GM21576 (cell line): ENCODE measurements around the gene BABAM2.

Experiments used
- ATAC-seq: cut with Tn5 transposase; IDR thresholded peaks from one replicate; pipeline ENCODE4 v1.9.1; 2021; ENCODE audit warnings: mild to moderate bottlenecking, moderate library complexity; ENCODE audit not compliant: unreplicated experiment

BABAM2 gene

DNA sequence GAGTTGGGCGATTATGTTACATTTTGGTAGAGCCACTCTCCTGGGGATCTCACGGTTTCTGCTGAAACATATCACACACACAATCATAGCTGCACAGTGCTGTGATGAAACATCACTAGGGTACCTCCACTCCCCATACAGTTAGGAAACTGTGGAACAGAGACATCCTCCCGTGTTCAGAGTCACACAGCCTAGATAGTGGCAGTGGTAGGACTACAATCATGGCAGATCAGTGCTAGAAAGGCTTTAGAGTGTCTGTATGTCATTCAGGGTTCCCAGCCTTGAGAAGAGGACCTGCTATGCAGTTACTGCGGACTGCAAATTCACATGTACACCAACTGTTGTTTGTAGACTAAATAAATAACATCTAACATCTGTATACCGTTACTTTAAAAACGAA, 291.8 kb downstream of the BABAM2 start:
- ATAC-seq, result no peak

DNA sequence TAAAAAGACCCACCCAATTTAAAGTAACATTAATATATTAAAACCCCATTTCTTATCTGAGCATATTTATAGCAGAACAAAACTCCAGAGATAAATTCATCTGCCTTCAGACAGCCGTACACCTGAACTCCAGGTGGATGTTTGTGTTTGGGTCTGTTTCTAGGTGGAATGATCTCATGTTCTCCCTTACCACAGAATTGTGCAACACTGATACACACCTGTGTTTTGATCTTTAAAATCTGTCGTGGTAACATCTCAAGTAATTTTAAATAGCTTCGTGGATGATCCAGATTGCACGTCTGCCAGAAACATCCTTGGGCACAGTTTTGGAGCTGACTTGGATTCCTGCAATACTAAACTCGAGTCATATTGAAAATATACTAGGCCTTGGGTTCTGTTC, 294.6 kb downstream of the BABAM2 start:
- no peak for ATAC-seq

DNA sequence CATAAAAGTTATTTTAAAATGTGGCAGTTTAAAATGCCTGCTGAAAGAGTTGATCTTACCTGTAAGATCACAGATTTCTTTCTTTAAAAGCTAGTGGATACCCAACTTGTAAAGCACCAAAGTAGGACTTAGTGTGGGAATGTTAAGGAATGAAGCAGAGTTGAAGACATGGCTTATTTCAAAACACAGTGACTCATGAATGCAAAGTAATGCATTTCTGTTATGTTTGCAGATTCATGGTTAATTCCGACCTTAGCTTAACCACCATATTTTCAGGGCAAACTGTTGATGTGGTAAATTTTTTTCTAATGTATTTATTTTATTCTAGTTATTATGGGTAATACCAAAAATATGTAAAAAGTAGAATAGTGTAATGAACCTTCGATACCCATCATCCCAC, 295.4 kb downstream of the BABAM2 start:
- no peak for ATAC-seq

DNA sequence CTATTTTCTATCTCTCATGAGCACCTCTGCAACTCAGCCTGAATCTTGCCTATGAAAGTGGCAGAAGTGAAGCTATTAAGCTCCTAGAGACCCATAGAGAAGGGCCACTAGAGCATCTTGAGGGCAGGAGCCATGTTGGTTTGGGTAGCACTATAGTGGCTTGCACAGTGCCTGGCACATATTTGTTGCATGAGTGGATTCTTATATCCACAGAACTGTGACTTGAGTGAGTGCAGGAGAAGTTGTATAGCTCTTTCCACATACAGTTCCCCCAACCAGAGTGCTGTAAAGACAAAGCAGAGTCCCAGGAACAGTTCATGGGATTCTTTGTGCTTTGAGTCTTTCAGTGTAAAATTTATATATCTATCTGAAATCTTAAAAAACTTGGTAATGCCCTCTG, 296.7 kb downstream of the BABAM2 start:
- no peak for ATAC-seq

DNA sequence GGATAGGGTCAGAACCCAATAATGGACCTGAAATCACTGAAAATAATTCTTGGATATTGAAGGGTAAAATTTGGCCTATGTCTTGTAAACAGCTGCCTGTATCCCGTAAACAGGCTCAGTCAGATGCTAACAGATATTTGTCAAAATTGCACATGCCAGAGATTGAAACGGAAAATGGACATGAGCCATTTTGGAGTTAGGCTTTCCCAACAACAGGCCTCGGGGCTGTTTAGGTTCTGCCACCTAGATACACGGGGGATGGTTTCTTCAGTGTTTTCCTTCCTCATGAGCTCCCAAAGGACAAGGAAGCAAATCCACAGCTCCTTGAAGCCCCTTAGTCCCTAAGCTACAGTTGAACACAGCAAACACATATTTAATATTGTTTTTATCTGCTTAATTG, 297.9 kb downstream of the BABAM2 start:
- no peak for ATAC-seq

DNA sequence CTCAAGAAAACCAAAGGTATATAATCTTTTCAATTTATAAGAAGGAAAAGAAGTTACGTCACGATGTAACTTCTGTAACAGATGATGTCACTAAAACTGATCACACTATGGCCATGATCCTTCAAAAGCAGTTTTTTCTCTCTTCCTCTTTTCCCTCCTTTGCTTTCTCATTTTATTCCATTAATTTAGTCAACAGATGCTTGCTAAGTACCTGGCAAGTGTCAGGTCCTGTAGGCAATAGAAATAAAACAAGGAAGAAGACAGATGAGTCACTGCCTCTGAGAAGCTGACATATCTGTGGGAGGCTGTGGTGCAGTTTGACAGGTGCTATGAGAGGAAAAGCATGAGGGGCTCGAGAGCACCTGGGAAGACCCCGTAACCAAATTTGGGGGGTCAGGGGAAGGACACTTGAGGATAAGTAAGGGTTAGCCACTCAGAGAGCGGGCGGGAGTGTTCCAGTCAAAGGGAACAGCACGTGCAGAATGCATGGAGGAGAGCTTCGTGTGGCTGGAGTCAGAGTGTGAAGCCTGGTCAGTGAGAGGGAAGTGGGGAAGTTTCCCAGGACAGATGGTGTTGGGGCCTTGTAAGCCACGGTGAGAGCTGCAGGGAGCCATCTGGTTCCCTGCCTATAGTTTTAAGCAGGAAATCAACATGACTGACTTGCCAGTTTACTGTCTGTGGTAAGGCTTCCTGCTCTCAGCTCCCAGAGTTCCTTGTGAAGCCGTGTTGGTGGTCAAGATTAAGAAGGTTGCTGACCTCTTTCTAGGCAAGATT, 303.3 kb downstream of the BABAM2 start:
- ATAC-seq, result no peak

DNA sequence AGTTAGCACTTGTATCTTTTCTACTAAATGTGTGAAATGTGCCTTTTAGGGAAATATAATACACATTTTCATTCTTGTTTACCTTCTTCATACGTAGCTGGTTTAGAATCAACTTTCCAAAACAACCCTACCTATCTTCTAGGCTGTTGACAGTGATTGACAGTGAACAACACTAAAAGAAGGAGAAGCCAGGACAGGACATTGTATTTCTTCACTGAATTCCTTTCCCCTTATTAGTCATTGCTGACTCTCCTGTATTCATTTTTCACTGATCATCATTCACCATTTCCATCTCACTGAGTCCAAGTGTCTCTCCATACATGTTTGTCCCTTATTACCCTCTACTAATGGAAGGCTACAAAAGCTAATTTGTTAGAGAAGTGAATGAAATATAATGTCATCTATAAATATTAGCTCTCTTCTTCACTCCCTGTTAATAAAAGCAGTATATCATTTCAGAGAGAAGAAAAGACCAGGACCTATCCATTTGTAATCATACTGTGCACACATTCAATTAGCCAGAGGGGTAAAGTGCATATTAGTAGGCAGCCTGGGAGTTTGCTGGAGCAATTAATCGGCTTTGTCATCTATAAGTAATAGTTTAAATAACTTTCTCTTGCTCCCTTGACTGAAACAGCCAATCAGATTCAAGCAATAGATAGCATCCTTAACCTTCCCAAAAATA, 309.6 kb downstream of the BABAM2 start:
- ATAC-seq, result no peak

DNA sequence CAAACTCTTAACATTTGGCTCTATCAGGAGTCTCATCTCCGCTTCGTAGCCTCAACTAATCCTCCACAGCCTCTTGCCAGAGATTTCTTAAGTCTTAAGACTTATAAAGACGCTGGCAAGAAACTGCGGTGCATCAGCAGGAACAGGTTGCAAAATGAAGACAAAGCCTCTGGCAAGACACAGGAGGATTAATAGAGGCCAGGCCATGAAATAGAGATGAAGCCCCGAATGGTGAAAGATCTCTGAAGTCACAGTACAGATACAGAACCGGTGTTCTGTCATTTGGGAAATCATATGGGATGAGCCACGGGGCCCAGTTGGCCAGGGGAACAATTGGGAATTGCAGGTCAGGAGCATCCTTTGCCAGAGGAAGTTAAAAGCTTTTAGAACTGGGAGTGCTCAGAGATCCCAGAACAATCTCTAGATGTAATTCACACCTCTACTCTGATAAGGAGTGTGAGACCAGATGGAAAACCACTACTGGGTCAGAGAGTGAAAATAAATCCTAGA, 311.2 kb downstream of the BABAM2 start:
- ATAC-seq, result no peak

DNA sequence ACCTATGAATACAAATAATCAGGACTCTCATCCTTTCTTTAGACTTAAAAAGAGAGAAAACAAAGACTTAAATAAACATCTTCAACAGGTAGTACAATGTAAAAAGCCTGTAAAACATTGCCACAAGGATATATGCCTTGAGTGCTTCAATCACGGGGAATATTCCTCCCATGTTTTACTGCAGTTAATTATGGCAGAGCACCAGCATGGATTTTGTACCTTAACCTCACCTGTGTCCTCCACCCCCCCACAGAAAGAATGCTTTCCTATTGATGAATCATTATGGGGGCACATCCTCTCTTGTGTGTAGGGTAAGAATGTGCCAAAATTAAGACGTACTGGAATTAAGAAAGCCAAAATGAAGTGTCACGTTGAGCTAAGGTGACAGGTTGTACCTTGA, 312.2 kb downstream of the BABAM2 start:
- ATAC-seq, result no peak

DNA sequence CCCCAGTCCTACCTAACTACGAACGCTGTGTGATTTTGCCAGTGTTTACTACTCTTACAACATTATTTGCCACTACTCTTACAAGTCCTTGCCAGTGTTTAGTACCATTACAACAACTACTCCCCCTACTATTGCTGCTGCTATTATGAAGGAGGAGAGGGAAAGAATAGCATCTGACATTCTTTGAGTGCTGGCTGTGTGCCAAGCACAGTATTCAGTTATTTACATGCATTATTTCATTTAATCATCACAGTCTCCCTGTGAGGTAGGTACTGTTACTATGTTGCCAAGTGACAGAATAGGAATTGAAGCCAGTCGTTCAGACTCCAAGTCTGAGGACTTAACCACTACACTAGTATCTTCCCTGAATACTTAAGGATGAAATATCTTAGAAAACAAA, 316.2 kb downstream of the BABAM2 start:
- ATAC-seq, result no peak

DNA sequence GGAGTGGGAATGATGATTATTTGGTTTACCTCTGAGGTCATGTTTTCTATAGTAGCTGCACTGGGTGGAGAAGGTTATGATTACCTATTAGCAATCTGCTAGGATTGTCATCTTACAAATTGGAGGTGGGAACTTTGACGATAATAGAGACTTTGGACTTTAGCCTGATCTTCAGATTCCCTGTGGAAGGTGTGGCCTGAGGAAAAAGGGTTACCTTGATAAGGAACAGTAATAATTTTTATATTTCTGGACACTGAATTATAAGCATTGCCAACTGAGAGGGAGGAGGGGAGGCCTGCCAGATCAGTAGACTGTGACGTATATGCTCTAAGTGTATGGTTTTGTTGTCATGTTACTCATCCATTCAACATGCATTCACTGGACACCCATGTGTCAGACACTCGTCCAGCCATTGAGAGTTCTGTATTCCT, 318.7 kb downstream of the BABAM2 start:
- no peak for ATAC-seq

DNA sequence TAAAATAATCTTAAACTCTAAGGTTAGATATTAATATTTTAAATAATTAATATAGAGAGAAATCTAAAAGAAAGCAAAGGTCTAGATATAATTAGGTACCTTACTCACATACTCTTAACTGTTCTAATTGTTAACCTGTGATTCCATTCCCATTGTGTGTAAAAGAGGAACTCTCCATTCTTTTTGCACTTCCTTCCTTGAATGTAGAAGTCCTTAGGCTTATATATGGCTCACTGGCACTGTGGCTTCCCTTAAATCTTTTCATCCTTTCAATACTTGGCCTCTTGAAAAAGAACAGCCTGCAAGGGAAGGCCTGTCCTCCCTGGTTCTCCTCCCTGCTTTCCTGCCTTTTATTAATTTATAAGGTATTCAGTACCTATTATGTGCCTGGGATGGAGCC, 319.3 kb downstream of the BABAM2 start:
- no peak for ATAC-seq

DNA sequence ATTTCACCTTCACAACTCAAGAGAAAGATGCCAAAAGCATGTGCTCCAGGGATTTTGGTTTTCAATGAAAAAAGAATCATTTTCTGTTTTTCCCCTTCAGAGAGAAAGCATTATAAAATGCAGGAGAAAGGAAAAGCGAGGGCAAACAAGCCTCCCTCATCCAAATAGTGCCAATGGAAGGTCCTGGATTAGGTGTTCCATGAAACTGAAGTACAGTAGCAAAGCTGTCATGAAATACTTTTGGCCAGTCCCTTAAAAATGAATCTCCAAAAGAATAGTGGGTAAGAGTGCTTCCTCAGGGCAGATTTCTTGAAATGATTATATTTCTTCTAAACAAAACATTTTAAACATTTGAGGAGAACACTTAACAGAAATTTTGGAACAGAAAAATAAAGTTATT, 320.0 kb downstream of the BABAM2 start:
- no peak for ATAC-seq

DNA sequence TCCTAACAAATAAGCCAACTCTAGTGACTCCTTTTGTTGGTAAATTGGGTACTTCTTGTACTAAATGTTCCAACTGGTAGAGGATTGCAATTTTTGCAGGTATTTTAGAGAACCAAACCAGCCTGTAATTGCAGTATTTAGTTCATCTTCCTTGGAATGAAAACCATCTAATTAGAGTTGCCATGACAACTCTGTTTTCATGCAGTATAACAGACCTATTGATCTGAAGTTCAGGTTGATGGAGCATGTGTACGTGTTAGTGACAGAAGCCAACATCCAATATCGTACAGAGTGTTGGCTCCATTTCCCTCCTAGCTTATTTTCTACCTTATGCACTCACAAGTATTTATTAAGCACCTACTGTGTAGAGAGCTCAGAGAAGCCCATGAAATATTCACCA, 325.8 kb downstream of the BABAM2 start:
- no peak for ATAC-seq

DNA sequence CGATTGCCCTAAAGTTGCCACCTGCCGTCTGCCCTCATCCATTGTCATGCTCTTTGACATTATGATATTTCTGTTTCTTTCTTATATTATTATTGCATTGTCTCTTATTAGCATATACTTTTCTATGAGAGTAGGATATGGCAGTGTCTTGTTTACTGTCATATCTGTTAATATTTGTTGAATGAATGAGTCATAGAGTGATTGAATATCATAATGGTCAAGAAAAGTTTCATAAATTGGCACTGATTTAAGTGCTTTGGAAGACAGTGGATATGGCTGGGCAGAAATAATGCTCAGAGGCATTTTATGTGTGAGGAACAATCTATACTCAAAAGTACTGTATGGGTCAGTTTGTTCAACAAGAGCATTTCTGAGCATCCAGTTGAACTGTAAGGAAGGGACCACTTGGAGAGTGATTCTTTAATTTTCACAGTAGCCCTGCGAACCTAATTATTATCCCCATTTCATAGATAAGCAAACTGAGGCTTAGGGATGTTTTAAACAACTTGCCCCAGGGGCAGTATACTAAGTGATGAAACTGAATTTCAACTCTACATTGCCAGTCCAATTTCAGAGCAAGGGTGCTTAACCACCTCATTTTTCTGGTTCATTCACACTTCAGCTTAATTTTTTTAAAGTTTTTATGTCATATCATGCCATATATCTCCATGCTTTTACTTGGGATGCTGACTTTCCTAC, 326.7 kb downstream of the BABAM2 start:
- no peak for ATAC-seq

DNA sequence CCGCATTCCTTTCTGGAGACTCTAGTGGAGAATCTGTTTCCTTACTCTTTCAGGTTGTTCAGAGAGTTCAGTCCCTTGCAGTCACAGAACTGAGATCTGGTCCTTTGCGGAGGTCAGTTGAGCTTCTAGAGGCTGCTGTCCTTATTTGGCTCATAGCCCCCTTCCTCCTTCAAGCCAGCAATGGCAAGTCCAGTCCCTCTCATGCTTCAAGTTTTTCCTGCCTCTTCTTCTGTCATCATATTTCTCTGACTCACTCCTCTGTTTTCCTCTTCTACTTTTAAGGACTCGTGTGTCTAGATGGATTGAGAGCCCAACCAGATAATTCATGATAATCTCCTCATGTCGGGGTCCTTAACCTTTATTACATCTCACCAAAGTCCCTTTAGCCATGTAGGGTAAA, 328.6 kb downstream of the BABAM2 start:
- no peak for ATAC-seq

DNA sequence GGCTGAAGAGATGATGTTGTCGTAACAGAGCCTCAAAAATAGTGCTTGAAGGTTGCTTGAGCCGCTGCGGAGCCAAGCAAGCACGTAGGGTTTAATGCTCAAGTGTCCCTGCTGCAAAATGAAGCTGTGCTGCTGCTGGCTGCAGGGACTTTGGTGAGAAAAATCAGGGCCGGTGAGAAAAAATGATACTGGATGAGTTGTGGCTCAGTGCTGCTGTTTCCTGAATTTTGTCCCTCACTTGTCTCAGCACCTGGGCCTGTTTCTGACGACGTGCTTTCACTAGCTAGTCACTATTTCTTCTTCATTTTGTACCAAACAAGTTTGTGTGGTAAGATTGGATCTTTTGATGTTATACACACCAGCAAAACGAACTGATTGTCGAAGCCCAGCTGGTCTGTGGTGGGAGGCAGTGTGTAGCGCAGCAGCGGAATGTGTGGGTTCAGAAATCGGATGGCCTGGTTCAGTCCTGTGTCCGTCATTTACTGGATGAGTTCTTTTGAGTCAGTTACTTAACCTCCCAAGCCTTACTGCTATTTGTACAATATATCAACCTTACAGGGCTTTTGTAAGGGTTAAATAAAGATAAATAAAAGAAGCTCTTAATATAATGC, 329.3 kb downstream of the BABAM2 start:
- ATAC-seq, result no peak

DNA sequence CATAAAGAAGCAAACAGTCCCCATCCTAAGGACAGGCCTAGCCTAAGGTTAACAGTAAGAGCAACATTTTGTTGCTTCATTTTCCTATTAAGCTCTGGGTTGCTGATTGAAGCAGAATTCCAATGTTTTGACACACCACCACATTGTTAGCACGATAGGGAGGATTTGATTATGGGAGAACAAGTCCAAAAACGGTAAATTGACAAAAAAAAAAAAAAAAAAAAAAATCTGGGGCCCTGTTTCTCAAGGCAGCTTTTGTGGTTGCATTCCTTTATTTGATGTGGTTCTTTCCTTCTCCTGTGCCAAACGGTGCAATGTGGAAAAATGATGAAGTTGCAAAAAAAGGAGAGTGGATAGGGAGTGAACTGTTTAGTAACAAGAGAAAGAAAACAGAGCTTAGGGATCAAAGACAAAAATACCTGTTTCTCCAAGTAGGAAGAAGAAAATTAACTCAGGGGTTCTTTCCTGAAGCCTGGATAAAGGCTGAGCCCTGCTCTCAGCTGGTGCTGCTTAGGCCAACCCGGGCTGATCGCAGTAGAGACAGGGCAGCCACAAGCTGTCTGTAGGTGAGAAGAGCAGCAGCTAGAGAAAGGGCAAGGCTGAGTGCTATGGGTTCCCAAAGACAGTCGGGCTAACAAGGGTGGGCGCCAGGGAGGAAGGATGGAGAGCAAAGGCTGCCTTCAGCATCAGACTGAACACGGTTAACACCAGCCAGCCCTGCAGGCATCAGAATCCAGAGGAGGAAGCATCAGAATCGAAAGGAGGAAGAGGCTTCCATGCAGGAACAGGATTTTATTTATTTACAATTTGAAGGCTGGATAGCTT, 334.3 kb downstream of the BABAM2 start:
- no peak for ATAC-seq

DNA sequence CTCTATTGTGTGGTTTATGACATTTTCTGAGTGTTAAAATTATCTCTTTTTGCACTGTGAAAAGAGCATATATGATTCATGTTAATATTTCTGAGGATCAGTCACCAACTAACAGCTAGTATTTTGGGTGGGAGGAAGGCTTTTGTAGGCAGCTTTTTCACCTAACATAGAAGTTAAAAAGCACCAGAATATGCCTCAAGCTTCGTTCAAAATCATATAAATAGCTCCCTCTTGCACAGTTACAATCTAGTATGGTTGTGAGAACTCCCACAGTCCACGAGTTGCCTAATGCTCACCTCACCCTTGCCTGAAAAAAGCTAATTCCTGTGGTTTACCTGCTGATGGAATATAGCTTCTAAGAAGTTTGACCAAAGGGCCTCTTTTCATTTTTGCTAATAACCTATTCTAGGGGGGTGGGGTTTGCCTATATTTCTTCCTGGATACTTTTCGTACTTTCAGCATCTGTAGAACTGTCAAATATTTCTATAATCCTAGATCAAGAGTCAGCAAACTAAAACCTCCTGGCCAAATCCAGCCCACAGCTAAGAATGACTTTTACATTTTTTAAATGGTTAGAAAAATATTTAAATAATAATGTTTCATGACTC, 335.0 kb downstream of the BABAM2 start:
- ATAC-seq, result no peak

DNA sequence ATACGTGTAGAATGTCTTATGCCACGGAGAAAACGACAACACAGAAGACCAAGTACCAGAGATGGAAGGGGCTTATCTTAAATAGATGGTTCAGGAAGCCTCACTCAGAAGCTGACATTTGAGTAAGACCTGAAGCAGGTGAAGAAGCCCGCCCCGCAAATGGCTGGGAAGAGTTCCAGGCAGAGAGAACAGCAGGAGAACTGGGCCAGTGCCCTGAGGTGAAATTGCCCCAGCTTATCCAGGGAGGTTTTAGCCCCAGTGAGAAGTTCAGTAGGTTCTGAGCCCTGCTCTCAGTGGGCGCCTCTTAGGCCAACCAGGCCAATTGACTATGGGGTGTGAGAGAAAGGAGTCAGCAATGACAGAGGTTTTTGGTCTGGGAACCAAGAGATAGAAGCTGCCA, 336.0 kb downstream of the BABAM2 start:
- ATAC-seq, result no peak
